Esophagus muscularis mucosa (tissue), 4 donors: ENCODE data around the gene CD274. TPM values are rescaled to one million over a fixed set of nuclear protein-coding genes. Genes with fewer than 3 reads are reported as not detected.
"Not testable (repeated sequence)": the region's sequence is repeated elsewhere in the genome, so short reads cannot be mapped to it uniquely, and the experiment has no call there.

Experiments
- DNase-seq: peaks from one replicate; pipeline ENCODE4 v3.0.0-alpha.2; 2017; ENCODE audit errors: extremely low spot score
- H3K27ac ChIP-seq, 4 donors: fragments of 200-600 bp; sonication (generic); replicated peaks in 1 of 4; 1 replicate in 3 of 4; 2 replicates in 1 of 4; pipeline ENCODE4 v1.5.1; 2016 to 2019; ENCODE audit warnings: mild to moderate bottlenecking in 1 of 4
- H3K27me3 ChIP-seq, 4 donors: fragments of 200-600 bp; sonication (generic); one replicate each; pipeline versions ENCODE4 v1.5.1 to v1.6.0; 2016 to 2019
- H3K36me3 ChIP-seq, 4 donors: fragments of 200-600 bp; sonication (generic); one replicate each; pipeline ENCODE4 v1.5.1; 2016 to 2019
- H3K4me1 ChIP-seq, 4 donors: fragments of 200-600 bp; sonication (generic); one replicate each; pipeline ENCODE4 v1.5.1; 2016 to 2019
- H3K4me3 ChIP-seq, 4 donors: fragments of 200-600 bp; sonication (generic); 1 replicate in 2 of 4; 2 replicates in 2 of 4; pipeline ENCODE4 v1.5.1; 2016 to 2019; ENCODE audit warnings: mild to moderate bottlenecking in 4 of 4, moderate library complexity in 1 of 4
- H3K9me3 ChIP-seq, 4 donors: fragments of 200-600 bp; sonication (generic); 1 replicate in 3 of 4; 2 replicates in 1 of 4; pipeline ENCODE4 v1.5.1; 2016 to 2019
- EP300 ChIP-seq: sonication (generic); formaldehyde crosslinking; IDR thresholded peaks from one replicate; pipeline ENCODE4 v1.6.1; 2017; ENCODE audit warnings: antibody characterized with exemption
- POLR2A ChIP-seq: fragments of 450-650 bp; IDR thresholded peaks from one replicate; pipeline ENCODE4 v1.6.1; 2017; ENCODE audit warnings: antibody characterized with exemption, moderate library complexity, mild to moderate bottlenecking, low read depth
- POLR2AphosphoS5 ChIP-seq, 2 donors: sonication (generic); formaldehyde crosslinking; IDR thresholded peaks; one replicate each; pipeline ENCODE4 v1.6.1; 2017; ENCODE audit warnings: antibody characterized with exemption in 2 of 2
- WGBS: methylation state at CpG from one replicate; pipeline ENCODE4 v1.1.5; 2018; 5-methylcytosine and 5-hydroxymethylcytosine counted together
- intact Hi-C: fragments of 100-400 bp; cut with DNase I; formaldehyde crosslinking; loops from one replicate; pipeline ENCODE4 v1.15.1; 2023
- total RNA-seq, 4 donors: library from RNA; depleted of rRNA; stranded (reverse); fragments of >200 nt; gene quantifications; one replicate each; pipeline versions ENCODE4 v1.1.0 to v1.2.1, GENCODE V29; 2016
- TF ChIP-seq, protein P1 (sequence below), 3 experiments: fragments of 200-600 bp in 2 of 3; fragments of 450-650 bp in 1 of 3; sonication (generic) in 2 of 3; IDR thresholded peaks; one replicate each; pipeline ENCODE4 v1.5.1; 2017 to 2019; ENCODE audit warnings: antibody characterized with exemption in 3 of 3, mild to moderate bottlenecking in 2 of 3, moderate library complexity in 1 of 3

Gene CD274
- total RNA-seq, 4 donors from 2014 or later: 0.65 to 4.5 (median 2.6) TPM

DNA sequence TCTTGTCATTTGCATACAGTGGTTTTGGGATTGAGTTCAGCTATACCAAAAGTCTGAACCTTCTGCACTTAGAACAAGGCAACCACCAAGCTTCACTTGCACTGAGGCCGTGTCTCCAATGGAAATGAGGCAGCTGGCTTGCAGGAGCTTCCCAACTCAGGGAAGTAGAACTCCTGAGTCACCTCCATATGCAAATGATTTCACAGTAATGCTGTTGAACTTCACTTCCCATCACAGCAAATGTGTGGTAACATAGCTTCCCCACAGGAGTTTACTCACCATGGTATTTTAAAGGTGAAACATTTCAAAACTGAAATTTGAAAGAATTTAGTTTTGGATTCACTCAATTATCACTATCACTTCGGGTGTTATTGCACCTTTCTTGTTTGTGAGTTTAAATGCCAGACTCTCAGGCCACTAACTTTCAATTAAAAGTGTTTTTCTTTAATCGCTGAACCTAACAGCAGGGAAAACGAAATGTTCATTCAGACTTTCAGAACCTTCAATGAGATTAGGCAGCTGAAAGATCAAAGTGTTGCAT lies 9.0 kb downstream of the CD274 start:
- Histone ChIP-seq H3K36me3 (peaks cover 0 to 39% (median 9%) of the 10 kb centered on the region in 4 donors), H3K4me1 (peaks cover 0 to 5% (median 0%) of the 10 kb centered on the region in 4 donors), H3K9me3 (no peaks in the 10 kb centered on the region), H3K27ac (no peak overlapping the region), H3K27me3 (no peaks in the 10 kb centered on the region), H3K4me3 (no peak overlapping the region)
- intact Hi-C loops: loop anchor here (10.0 kb wide), 1 partner anchor 555 kb away; the partner anchor contains the start of gene RANBP6
- WGBS: 84% methylated on average over 4 of the region's 4 CpGs
- DNase-seq: no peak
- TF ChIP-seq POLR2AphosphoS5 (IDR thresholded peaks at IDR 0.05): no peak
- TF ChIP-seq, protein P1, sequence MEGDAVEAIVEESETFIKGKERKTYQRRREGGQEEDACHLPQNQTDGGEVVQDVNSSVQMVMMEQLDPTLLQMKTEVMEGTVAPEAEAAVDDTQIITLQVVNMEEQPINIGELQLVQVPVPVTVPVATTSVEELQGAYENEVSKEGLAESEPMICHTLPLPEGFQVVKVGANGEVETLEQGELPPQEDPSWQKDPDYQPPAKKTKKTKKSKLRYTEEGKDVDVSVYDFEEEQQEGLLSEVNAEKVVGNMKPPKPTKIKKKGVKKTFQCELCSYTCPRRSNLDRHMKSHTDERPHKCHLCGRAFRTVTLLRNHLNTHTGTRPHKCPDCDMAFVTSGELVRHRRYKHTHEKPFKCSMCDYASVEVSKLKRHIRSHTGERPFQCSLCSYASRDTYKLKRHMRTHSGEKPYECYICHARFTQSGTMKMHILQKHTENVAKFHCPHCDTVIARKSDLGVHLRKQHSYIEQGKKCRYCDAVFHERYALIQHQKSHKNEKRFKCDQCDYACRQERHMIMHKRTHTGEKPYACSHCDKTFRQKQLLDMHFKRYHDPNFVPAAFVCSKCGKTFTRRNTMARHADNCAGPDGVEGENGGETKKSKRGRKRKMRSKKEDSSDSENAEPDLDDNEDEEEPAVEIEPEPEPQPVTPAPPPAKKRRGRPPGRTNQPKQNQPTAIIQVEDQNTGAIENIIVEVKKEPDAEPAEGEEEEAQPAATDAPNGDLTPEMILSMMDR (IDR thresholded peaks at IDR 0.05): no peak
- no peak for TF ChIP-seq EP300
- no peak for TF ChIP-seq POLR2A

DNA sequence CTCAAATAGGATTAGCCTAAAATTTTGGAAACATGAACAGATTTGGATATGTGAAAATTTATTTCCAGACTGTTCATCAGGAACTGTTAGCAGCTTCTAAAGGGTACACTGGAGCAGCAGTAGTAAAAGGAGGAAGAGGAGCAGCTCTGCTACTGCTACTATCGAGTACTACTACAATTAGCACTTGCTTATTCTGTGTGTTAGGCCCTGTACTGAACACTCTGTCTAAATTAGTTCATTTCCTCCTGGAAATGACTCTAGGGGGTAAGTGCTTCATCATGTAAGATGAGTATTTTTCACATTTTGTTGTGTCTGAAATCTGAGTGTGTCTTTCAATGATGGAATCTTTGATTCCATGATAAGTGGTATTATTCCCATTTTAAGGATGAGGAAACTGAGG lies 9.8 kb downstream of the CD274 start:
- intact Hi-C loops: no loop called here
- Histone ChIP-seq H3K36me3 (peaks cover 0 to 45% (median 12%) of the 10 kb centered on the region in 4 donors), H3K27ac (no peak overlapping the region), H3K9me3 (no peaks in the 10 kb centered on the region), H3K4me1 (peaks cover 0 to 5% (median 0%) of the 10 kb centered on the region in 4 donors), H3K4me3 (no peak overlapping the region), H3K27me3 (no peaks in the 10 kb centered on the region)
- DNase-seq: no peak
- WGBS: 77% methylated on average over 1 of the region's 1 CpG
- TF ChIP-seq POLR2AphosphoS5 (IDR thresholded peaks at IDR 0.05): no peak
- no peak for TF ChIP-seq EP300
- no peak for TF ChIP-seq POLR2A
- TF ChIP-seq, protein P1 (IDR thresholded peaks at IDR 0.05): no peak

DNA sequence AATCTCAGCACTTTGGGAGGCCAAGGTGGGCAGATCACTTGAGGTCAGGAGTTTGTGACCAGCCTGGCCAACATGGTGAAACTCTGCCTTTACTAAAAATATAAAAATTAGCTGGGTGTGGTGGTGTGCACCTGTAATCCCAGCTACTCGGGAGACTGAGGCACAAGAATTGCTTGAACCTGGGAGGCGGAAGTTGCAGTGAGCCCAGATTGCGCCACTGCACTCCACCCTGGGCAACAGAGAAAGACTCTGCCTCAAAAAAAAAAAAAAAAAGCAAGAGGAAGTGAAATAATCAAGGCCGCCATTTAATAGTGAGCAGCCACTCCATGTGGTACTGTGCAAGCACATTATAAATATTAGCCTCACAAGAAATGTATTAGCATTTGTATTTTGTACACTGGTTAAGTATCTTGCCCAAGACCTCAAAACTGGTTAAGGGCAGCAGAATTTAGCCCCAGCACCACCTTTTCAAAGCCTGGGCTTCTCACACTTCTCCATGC lies 14.5 kb downstream of the CD274 start:
- H3K9me3 ChIP-seq, H3K27ac ChIP-seq, H3K4me3 ChIP-seq, intact Hi-C loops, DNase-seq, H3K27me3 ChIP-seq: not testable (repeated sequence)
- Histone ChIP-seq H3K4me1 (peaks cover 0 to 14% (median 10%) of the 10 kb centered on the region in 4 donors), H3K36me3 (peaks cover 0 to 59% (median 11%) of the 10 kb centered on the region in 4 donors)
- 90% methylated on average over 4 of the region's 4 CpGs for WGBS

DNA sequence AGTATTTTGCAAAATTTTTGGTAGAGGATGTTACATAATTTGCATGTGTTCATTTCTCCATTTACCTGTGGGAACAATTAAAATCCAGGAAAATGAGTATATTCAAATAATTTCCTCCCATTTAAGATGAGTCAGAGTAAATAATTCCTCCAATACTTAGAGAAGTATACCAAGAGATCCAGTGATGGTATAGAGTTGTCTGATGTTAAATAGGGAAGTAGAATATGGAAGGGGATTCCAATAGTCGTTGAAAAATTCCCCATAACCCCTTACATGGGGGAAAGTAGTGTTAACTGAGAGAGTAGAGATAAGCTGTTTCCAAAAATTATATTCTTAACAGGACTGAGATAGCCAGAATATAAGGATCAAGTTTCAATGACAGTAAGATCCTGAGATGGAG lies 15.7 kb downstream of the CD274 start:
- 100% methylated on average over 1 of the region's 1 CpG for WGBS
- intact Hi-C loops: no loop called here
- peaks cover 0 to 59% (median 11%) of the 10 kb centered on the region in 4 donors for H3K36me3 ChIP-seq

DNA sequence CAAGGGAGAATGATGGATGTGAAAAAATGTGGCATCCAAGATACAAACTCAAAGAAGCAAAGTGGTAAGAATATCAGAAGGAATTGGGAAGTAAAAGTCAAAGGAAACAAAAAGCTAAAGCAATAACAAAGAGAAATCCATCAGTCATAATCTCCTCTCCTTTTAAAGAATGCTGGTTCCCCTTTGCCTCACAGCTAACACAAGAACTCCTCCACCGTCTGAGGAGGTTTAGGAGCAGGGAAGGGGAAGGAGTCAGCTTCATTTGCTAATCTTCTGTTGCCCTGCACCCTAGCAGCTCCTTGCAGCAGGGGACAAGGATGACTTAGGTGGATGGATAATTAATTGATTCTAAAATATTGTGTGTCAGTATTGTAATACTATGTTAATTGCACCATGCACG lies 16.4 kb downstream of the CD274 start:
- Histone ChIP-seq H3K27ac (no peak overlapping the region), H3K9me3 (no peaks in the 10 kb centered on the region), H3K27me3 (no peaks in the 10 kb centered on the region), H3K4me3 (no peak overlapping the region), H3K4me1 (peaks cover 0 to 14% (median 10%) of the 10 kb centered on the region in 4 donors), H3K36me3 (peaks cover 0 to 59% (median 11%) of the 10 kb centered on the region in 4 donors)
- intact Hi-C loops: no loop called here
- 77% methylated on average over 2 of the region's 2 CpGs for WGBS
- DNase-seq: no peak
- TF ChIP-seq, protein P1 (IDR thresholded peaks at IDR 0.05): no peak
- TF ChIP-seq EP300 (no peak), POLR2AphosphoS5 (IDR thresholded peaks at IDR 0.05) (no peak), POLR2A (no peak)

More for the DNA sequence above, 15.7 kb downstream of the CD274 start:
- Histone ChIP-seq H3K27ac (no peak overlapping the region), H3K9me3 (no peaks in the 10 kb centered on the region), H3K27me3 (no peaks in the 10 kb centered on the region), H3K4me1 (peaks cover 0 to 14% (median 10%) of the 10 kb centered on the region in 4 donors), H3K4me3 (no peak overlapping the region)
- TF ChIP-seq EP300: no peak
- TF ChIP-seq POLR2AphosphoS5 (IDR thresholded peaks at IDR 0.05): no peak
- TF ChIP-seq, protein P1 (IDR thresholded peaks at IDR 0.05): no peak
- TF ChIP-seq POLR2A: no peak
- no peak for DNase-seq
